OCI-LY7 (cell line): ENCODE data around the gene DRAM1. TPM values are rescaled to one million over a fixed set of nuclear protein-coding genes. Genes with fewer than 3 reads are reported as not detected.
"Not testable (repeated sequence)": the region's sequence is repeated elsewhere in the genome, so short reads cannot be mapped to it uniquely, and the experiment has no call there.

Source experiments
- BruUV-seq: library from RNA; stranded (reverse); fragments of 400-500 nt; replicated peaks from 2 replicates; lab custom pipeline; 2021; lab: Mats Ljungman, UMichigan
- CTCF ChIA-PET: fragments of 300-600 bp; sonication (Branson Sonifier 250); formaldehyde crosslinking; loops from one replicate; lab custom pipeline; 2022; ENCODE audit warnings: antibody characterized with exemption; ENCODE audit not compliant: unreplicated experiment; lab: Charles Lee
- POLR2A ChIA-PET: fragments of 300-600 bp; sonication (Branson Sonifier 250); formaldehyde crosslinking; loops from one replicate; lab custom pipeline; 2022; ENCODE audit warnings: antibody characterized with exemption; lab: Charles Lee
- DNase-seq: peaks from one replicate; pipeline ENCODE4 v3.0.0-alpha.2; 2015; ENCODE audit warnings: low spot score
- H2AFZ ChIP-seq: fragments of 200-600 bp; sonication (generic), shearing (Covaris generic); 2 replicates; pipeline ENCODE4 v1.6.1; 2014; ENCODE audit warnings: mild to moderate bottlenecking, antibody characterized with exemption, low read length, moderate library complexity
- H3K27ac ChIP-seq: fragments of 200-600 bp; sonication (generic); 2 replicates; pipeline ENCODE4 v1.5.1; 2014; ENCODE audit warnings: mixed run types, low read depth, mild to moderate bottlenecking, moderate library complexity, low read length, inconsistent platforms; ENCODE audit not compliant: poor library complexity, severe bottlenecking
- H3K36me3 ChIP-seq: fragments of 200-600 bp; sonication (generic); 2 replicates; pipeline ENCODE4 v1.6.1; 2014; ENCODE audit warnings: mild to moderate bottlenecking, antibody characterized with exemption, low read length, moderate library complexity, mixed read lengths; ENCODE audit not compliant: insufficient read depth
- H3K4me1 ChIP-seq: fragments of 200-600 bp; sonication (generic); 2 replicates; pipeline ENCODE4 v1.5.1; 2014; ENCODE audit warnings: mild to moderate bottlenecking, low read length; ENCODE audit not compliant: insufficient read depth, poor library complexity, severe bottlenecking
- H3K4me2 ChIP-seq: fragments of 200-600 bp; sonication (generic); 2 replicates; pipeline ENCODE4 v1.6.1; 2014; ENCODE audit warnings: mild to moderate bottlenecking, low read length
- H3K4me3 ChIP-seq: fragments of 200-600 bp; sonication (generic); 2 replicates; pipeline ENCODE4 v1.5.1; 2014; ENCODE audit warnings: mild to moderate bottlenecking, low read depth, low read length; ENCODE audit not compliant: poor library complexity, severe bottlenecking
- H3K79me2 ChIP-seq: fragments of 200-600 bp; sonication (generic); 2 replicates; pipeline ENCODE4 v1.6.1; 2016; ENCODE audit warnings: low read depth, mild to moderate bottlenecking, low read length, moderate library complexity, mixed read lengths; ENCODE audit not compliant: insufficient read depth
- H3K9me2 ChIP-seq: fragments of 200-600 bp; sonication (generic); 2 replicates; pipeline ENCODE4 v1.6.1; 2016; ENCODE audit warnings: mild to moderate bottlenecking, low read length, mixed read lengths; ENCODE audit not compliant: insufficient read depth
- H3K9me3 ChIP-seq: fragments of 200-600 bp; sonication (generic); 2 replicates; pipeline ENCODE4 v1.6.1; 2014; ENCODE audit warnings: mild to moderate bottlenecking, mixed run types, low read length, mixed read lengths
- H4K20me1 ChIP-seq: fragments of 200-600 bp; sonication (generic); 2 replicates; pipeline ENCODE4 v1.6.1; 2014; ENCODE audit warnings: mild to moderate bottlenecking, antibody characterized with exemption, low read length, moderate library complexity, mixed read lengths; ENCODE audit not compliant: insufficient read depth
- EZH2phosphoT487 ChIP-seq: fragments of 200-600 bp; sonication (generic); IDR thresholded peaks from 2 replicates; pipeline ENCODE4 v1.6.1; 2018; ENCODE audit warnings: low read depth, borderline replicate concordance, mild to moderate bottlenecking, mixed run types, antibody characterized with exemption, low read length, moderate library complexity, mixed read lengths
- intact Hi-C: fragments of 100-400 bp; cut with micrococcal nuclease; formaldehyde crosslinking; loops from one replicate; pipeline ENCODE4 v1.10.0; 2022; ENCODE audit not compliant: unreplicated experiment
- total RNA-seq, 2 experiments: library from RNA; depleted of rRNA in 1 of 2; stranded (reverse); fragments of >200 nt in 1 of 2; shearing (Covaris generic) in 1 of 2; gene quantifications; 2 replicates each; pipeline ENCODE4 v1.2.3, GENCODE V29; 2014 to 2022
- TF ChIP-seq, protein P1 (sequence below): fragments of 200-600 bp; sonication (generic); conservative IDR thresholded peaks from 2 replicates; pipeline ENCODE4 v1.5.1; 2014; ENCODE audit warnings: mild to moderate bottlenecking, antibody characterized with exemption, low read length, moderate library complexity, mixed read lengths

The DRAM1 gene
- total RNA-seq, 2 experiments from 2014 or later: not detected

DNA sequence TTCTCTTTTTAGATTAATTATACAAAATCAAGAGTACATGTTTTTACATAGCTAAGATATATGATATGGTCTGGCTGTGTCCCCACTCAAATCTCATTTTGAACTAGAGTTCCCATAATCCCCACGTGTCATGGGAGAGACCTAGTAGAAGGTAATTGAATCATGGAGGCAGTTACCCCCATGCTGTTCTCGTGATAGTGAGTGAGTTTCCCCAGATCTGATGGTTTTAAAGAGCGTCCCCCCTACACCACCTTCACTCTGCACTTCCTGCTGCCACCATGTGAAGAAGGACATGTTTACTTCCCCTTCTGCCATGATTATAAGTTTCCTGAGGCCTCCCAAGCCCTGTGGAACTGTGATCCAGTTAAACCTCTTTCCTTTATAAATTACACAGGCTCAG is 21.4 kb upstream of the DRAM1 start:
- ChIA-PET POLR2A (interaction anchor here (0.6 to 1.7 kb wide), 11 partner anchors 13 to 362 kb away, joined by 3 to 12 read pairs (median 3); no protein-coding TSS in a partner anchor), CTCF (interaction anchor here (1.3 kb wide), 1 partner anchor 84 kb away, joined by 4 read pairs; no protein-coding TSS in a partner anchor)
- Histone ChIP-seq H3K4me1 (peaks cover 43% of the 10 kb centered on the region), H3K9me3 (peaks cover 10% of the 10 kb centered on the region), H3K79me2 (no peaks in the 10 kb centered on the region), H3K36me3 (no peaks in the 10 kb centered on the region), H2AFZ (peak overlapping the region; percentile 74; the same call in 1 of the 2 replicates), H3K4me2 (peak overlapping the region; percentile 32), H3K9me2 (no peaks in the 10 kb centered on the region), H3K4me3 (peak overlapping the region; percentile 11), H4K20me1 (no peaks in the 10 kb centered on the region), H3K27ac (no peak overlapping the region)
- intact Hi-C loops: no loop called here
- TF ChIP-seq, protein P1, sequence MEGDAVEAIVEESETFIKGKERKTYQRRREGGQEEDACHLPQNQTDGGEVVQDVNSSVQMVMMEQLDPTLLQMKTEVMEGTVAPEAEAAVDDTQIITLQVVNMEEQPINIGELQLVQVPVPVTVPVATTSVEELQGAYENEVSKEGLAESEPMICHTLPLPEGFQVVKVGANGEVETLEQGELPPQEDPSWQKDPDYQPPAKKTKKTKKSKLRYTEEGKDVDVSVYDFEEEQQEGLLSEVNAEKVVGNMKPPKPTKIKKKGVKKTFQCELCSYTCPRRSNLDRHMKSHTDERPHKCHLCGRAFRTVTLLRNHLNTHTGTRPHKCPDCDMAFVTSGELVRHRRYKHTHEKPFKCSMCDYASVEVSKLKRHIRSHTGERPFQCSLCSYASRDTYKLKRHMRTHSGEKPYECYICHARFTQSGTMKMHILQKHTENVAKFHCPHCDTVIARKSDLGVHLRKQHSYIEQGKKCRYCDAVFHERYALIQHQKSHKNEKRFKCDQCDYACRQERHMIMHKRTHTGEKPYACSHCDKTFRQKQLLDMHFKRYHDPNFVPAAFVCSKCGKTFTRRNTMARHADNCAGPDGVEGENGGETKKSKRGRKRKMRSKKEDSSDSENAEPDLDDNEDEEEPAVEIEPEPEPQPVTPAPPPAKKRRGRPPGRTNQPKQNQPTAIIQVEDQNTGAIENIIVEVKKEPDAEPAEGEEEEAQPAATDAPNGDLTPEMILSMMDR: no peak
- no peak for TF ChIP-seq EZH2phosphoT487
- DNase-seq: no peak
- no TSS peak for BruUV-seq

DNA sequence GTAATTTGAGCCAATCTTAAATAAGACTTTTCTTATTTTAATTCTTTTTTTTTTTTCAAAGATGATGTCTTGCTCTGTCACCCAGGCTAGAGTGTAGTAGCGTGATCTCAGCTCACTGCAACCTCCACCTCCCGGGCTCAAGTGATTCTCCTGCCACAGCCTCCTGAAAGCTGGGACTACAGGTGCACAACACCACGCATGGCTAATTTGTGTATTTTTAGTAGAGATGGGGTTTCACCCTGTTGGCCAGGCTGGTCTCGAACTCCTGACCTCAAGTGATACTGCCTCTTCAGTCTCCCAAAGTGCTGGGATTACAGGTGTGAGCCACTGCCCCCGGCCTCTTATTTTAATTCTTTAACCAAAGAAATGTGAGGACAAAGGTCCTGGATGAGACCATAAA is 20.8 kb upstream of the DRAM1 start:
- H3K79me2 ChIP-seq, H3K36me3 ChIP-seq, BruUV-seq, H3K9me3 ChIP-seq, CTCF ChIA-PET, H3K9me2 ChIP-seq, H3K27ac ChIP-seq, H3K4me3 ChIP-seq, intact Hi-C loops, H4K20me1 ChIP-seq: not testable (repeated sequence)
- POLR2A ChIA-PET: interaction anchor here (0.5 to 1.7 kb wide), 4 partner anchors 29 to 683 kb away, joined by 3 to 12 read pairs (median 4); no protein-coding TSS in a partner anchor
- peaks cover 36% of the 10 kb centered on the region for H3K4me1 ChIP-seq
- H2AFZ ChIP-seq: peak overlapping the region; percentile 74; the same call in 1 of the 2 replicates
- peak overlapping the region; percentile 32 for H3K4me2 ChIP-seq
- peak; percentile 51 for DNase-seq

DNA sequence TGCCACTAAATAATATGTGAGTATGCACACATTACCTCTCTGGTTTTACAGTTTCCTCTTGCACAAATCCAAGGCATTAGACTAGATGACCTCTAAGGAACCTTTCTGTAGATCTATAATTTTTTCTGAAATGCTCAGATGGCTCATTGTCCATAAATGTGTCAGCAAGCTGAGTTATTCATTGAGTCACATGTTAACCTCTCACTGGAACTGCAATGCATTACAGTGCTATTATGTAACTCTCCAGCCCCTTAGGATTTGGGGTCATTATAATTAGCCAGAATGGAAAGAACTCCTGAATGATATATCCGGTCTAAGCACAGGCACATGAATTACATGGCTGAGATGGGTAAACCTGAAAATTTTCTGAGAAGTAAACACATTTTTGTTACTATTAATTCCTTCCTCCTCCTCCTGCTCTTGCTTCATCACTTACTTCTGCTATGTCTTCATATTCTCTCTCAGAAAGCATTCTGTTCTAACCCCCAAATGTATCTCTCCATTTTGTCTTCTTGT is 20.3 kb upstream of the DRAM1 start:
- TF ChIP-seq, protein P1: no peak
- TF ChIP-seq EZH2phosphoT487: no peak
- ChIA-PET POLR2A (interaction anchor here (0.8 kb wide), 1 partner anchor 683 kb away, joined by 3 read pairs; no protein-coding TSS in a partner anchor), CTCF (no interaction called here)
- no TSS peak for BruUV-seq
- Histone ChIP-seq H3K4me3 (no peak overlapping the region), H3K79me2 (no peaks in the 10 kb centered on the region), H3K9me2 (no peaks in the 10 kb centered on the region), H3K27ac (no peak overlapping the region), H4K20me1 (no peaks in the 10 kb centered on the region), H3K9me3 (peaks cover 10% of the 10 kb centered on the region), H2AFZ (no peak overlapping the region), H3K4me2 (peak overlapping the region; percentile 32; the same call in 1 of the 2 replicates), H3K36me3 (no peaks in the 10 kb centered on the region), H3K4me1 (peaks cover 36% of the 10 kb centered on the region)
- no peak for DNase-seq
- intact Hi-C loops: no loop called here
